Ovary (tissue), 3 donors: ENCODE measurements around the gene YIF1A.

Source experiments
- EP300 ChIP-seq: sonication (generic); formaldehyde crosslinking; IDR thresholded peaks from one replicate; pipeline ENCODE4 v1.6.1; 2017; ENCODE audit warnings: antibody characterized with exemption
- POLR2A ChIP-seq: fragments of 450-650 bp; IDR thresholded peaks from one replicate; pipeline ENCODE4 v1.6.1; 2017; ENCODE audit warnings: antibody characterized with exemption, mild to moderate bottlenecking, moderate library complexity
- TF ChIP-seq, protein P1 (sequence below), 3 donors: fragments of 450-650 bp in 2 of 3; fragments of 200-600 bp in 1 of 3; IDR thresholded peaks; one replicate each; pipeline versions ENCODE4 v1.5.1 to v1.8.0; 2016 to 2022; ENCODE audit warnings: antibody characterized with exemption in 3 of 3, mild to moderate bottlenecking in 1 of 3
- donor health status: DM: no; HTN: no; CAD: no.

DNA sequence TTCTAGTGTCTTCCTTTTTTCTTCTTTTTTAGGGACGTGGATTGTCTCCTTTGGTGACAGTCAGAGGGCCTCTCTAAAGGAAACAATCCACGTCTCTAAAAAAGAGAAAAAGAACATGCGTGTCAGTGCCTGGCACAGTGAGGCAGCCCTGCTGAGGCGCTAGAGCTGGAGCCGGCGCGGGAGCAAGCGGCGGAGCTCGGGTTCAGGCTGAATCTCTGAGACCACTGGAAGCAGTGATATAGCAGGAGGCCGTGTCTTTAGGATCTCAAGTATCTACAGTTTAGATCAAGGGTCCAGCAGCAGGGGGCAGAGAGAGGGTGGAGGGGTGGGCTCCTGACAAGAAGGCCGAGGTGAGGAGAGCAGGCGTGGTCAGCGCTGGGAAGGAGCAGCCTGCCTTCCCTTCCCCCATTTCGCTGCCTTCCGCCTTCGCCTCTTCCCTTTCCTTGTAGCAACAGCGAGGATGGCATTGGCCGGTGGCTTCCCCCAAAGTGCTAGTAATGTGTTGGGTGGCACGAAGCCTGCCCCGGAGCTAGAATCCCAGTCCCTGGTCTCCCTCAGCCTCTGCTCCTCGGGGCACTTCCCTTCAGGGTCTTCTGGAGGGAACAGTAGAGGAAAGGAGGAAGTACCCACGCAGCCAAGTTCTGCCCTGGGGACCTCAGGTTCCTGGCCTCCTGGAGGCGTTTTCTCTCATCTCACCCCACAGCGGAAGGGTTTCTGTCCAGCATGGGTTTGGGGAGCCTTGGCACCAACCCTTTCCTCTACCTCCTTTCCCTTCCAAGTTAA lies 48.8 kb downstream of the YIF1A start:
- TF ChIP-seq, protein P1, sequence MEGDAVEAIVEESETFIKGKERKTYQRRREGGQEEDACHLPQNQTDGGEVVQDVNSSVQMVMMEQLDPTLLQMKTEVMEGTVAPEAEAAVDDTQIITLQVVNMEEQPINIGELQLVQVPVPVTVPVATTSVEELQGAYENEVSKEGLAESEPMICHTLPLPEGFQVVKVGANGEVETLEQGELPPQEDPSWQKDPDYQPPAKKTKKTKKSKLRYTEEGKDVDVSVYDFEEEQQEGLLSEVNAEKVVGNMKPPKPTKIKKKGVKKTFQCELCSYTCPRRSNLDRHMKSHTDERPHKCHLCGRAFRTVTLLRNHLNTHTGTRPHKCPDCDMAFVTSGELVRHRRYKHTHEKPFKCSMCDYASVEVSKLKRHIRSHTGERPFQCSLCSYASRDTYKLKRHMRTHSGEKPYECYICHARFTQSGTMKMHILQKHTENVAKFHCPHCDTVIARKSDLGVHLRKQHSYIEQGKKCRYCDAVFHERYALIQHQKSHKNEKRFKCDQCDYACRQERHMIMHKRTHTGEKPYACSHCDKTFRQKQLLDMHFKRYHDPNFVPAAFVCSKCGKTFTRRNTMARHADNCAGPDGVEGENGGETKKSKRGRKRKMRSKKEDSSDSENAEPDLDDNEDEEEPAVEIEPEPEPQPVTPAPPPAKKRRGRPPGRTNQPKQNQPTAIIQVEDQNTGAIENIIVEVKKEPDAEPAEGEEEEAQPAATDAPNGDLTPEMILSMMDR (IDR thresholded peaks at IDR 0.05) = no peak
- TF ChIP-seq POLR2A (no peak), EP300 (no peak)
